Hematopoietic multipotent progenitor cell treated with erythropoietin and hydrocortisone succinate and interleukin-3 and kit ligand, for 15 days (in vitro differentiated cells): ENCODE results near the gene P2RY2.
"Not testable (repeated sequence)": the region's sequence is repeated elsewhere in the genome, so short reads cannot be mapped to it uniquely, and the experiment has no call there.

Experiments
- DNase-seq: peaks from one replicate; pipeline ENCODE4 v3.0.0-alpha.2; 2015; ENCODE audit warnings: low spot score

Gene P2RY2

GRCh38 chr11:73267906-73268540, 49.9 kb downstream of the P2RY2 start:
- DNase-seq: no peak

DNA sequence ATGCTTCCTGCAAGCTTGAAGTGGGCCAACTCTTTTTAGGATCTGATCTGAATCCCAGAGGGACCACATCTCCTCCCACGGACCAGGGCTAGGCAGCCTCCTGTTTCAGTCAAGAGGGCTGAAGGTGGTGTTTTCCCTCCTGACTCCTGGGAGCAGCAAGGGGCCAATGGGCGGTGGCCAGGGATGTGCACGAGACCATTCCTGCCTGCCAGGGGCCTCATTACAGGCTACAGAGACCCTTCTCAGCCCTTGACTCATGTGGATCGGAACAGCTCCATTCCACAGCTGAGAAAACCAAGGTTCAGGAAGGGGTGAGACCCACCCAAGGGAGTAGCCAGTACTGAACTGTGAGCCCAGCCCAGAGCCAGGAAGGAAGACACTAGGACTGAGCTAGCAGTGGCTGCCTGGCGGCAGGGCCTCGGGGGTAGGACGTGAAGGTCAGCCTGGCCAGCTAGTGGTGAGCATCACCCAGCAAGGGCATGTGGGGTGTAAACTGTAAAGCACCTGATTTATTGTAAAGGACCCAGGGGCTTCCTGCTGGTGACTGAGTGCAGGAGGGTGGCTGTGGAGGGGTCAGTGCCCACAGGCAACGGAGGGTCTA, 50.7 kb downstream of the P2RY2 start:
- no peak for DNase-seq

GRCh38 chr11:73269459-73270015, 51.5 kb downstream of the P2RY2 start:
- DNase-seq: no peak

DNA sequence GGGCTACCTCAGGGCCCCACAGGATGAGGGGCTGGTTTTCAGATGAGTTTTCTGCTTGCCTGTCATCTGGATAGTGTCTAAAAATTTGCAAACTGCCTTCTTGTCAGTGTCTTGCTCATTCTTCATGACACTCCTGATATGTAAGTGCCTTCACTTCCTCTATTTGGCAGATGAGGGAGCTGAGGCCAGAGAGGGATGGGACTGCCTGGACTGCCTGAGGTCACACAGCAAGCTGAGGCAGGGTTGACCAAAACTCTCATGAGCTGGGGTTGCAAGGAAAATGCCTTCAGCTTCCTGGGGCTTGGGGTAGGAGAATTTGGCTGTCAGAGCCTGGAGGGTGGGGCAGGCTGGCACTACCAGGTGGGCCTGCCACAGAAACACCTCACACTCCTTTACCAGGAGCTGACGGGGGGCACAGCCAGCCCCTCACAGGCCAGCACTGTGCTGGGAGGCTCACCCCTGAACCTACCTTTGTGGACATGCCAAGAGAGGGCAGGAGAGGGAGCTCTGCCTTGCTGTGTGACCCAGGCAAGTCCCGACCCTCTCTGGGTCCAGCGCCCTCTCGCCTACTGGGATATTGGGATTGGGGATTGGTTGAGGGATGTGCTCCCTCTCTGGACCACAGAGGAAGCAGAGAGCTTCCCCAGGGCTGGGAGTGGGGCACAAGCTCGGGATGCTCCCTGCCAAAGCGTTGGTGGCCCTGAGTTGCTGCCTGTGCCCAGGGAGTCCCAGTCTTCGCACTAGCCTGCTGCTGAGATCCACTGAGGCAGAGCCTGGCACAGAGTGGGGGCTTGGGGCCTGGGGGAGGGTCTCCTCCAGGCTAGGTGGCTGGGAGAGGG, 52.2 kb downstream of the P2RY2 start:
- no peak for DNase-seq

DNA sequence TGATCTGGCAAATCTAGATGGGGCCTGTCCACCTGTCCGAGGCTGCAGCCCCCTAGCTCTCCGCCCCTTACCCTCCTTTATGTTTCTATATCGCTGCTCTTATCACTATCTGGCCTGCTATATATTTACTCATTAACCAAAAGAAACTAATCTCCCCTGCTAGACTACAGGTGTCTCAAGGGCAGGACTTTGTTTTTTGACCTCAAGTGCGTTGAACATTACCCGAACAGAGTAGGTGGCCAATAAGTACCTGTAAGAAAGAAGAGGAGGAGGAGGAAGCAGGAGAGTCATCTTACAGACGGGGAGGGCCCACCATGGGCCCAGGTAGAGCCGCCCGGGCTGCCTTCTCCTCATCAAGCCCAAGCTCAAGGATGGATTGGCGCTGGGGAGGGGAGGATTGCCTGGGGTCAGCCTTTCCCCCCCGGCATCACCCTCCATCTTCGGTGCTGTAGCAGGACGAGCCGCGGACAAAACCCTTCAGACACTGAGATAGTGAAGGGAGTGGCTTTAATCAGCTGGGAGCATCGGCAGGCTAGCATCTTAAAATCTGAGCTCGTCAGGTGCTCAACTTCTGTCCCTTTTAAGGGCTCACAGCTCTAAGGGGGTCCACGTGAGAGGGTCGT, 52.9 kb downstream of the P2RY2 start:
- no peak for DNase-seq

- DNase-seq: not testable (repeated sequence)
Observed at GRCh38 chr11:73271478-73271865, 53.4 kb downstream of the P2RY2 start.

GRCh38 chr11:73271936-73272679, 54.0 kb downstream of the P2RY2 start, which contains the start of gene P2RY6:
TSS of gene P2RY6 (plus strand) at chr11:73272338. CDS start at chr11:73296519, 24,181 bp downstream.
- no peak for DNase-seq

DNA sequence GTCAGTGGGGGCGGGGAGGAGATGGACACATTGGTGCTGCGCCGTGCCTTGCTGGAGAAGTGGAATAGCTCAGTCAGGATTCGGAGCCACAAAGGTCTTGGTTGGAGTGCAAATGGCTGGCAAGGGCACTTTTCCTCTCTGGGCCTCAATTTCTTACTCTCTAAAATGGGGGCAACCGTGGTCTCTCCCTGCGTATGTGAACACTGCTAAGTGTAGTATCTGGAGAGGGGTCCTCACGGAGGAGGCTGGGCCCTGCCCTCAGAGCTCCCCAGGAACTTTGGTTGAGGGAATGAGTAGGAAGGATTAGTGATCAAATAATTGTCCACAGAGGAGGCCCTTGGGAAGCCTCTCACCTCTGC, 54.6 kb downstream of the P2RY2 start:
- no peak for DNase-seq

DNA sequence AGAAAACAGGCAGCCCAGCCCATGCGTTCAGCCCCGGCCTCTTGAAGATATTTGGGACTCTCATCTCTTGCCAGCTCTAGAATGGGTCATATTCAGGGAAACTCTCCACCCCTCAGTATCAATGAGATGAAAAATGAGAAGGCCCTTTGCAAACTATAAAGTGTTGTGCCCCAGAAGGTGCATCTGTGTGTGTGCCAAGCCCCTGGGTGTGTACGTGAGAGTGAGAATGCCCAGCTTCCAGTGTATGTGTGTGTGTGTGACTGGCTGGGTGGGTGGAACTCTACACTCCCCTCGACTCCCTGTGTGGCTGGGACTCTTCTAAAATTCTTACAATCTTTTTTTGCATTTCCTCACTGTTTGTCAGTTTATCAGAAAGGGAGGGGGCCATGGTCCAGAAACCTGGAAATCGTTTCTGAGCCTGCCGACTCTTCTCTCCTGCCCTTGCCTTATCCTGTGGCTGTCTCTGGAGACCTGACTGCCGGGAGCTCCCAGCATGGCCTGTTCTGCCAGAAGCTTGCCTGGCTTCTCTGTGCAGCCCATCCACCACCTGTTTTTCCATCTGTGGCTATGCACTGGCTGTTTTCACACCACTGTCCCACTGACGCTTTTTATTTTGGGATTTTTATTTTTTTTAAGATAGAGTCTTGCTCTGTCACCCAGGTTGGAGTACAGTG, 55.3 kb downstream of the P2RY2 start:
- no peak for DNase-seq

DNA sequence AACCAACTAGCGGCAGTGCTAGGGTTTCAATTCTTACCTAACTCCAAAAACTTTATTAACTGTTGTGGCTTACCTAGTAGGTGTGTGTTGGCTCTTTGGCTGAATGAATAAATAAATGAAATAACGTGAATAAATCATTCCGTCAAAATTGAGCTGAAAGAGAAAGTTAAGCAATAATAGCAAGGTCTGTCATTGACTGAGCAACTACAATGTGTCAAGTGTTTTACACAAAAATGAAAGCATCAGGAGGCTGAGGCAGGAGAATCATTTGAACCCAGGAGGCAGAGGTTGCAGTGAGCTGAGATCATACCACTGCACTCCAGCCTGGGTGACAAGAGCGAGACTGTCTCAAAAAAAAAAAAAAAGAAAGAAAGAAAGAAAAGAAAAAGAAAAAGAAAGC, 56.1 kb downstream of the P2RY2 start:
- DNase-seq: not testable (repeated sequence)

DNA sequence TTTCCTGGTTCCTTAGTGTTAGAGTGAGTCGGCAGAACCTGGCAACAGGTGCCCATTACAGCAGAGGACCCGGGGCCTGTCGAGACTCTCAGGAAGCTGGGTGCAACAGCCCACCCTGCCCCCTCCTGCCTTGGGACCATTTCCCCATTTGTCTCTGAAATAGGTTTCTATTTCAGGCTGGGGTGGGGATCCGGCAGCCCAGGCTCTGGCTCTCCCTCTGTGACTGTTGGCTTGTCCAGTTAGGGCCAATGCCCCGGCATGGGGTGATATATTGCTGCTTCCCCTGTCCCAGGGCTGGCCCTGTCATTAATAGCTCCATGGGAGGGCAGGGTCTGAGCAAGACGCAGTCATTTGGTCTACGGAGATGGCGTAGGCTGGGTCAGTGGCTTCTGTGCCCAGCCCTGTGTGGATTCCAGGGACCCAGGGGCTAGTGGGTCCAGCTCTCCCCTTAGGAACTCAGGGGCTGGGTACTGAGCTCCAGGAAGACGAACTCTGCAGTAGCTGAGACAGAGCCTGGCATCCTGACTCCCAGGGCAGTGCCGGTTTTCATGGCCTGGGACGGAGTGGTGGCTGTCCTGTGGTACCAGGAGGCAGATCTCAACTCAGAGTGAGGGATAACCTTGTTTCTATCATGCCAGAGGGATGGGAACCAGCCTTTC, 56.8 kb downstream of the P2RY2 start:
- no peak for DNase-seq

DNA sequence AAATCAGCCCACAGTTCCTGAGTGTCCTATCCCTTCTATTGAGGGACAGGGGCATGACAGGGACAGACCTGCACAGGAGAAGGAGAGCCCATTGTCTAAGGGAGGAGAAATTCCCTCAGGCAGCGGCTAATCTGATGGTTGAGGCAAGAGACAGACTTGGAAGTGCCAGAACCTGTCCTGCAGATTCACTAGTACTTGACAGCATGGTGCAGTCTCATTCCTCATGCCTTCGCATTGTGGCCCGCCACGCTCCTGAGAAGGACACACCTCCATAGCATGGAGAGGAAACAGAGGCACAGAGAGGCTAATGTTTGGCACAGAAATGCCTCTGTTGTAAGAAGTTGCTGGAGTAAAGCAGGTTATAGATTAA, 57.3 kb downstream of the P2RY2 start:
- DNase-seq: no peak

GRCh38 chr11:73277467-73277866, 59.4 kb downstream of the P2RY2 start:
- DNase-seq: no peak

GRCh38 chr11:73280626-73281025, 62.5 kb downstream of the P2RY2 start:
- no peak for DNase-seq

GRCh38 chr11:73281201-73281741, 63.2 kb downstream of the P2RY2 start:
- DNase-seq: no peak

DNA sequence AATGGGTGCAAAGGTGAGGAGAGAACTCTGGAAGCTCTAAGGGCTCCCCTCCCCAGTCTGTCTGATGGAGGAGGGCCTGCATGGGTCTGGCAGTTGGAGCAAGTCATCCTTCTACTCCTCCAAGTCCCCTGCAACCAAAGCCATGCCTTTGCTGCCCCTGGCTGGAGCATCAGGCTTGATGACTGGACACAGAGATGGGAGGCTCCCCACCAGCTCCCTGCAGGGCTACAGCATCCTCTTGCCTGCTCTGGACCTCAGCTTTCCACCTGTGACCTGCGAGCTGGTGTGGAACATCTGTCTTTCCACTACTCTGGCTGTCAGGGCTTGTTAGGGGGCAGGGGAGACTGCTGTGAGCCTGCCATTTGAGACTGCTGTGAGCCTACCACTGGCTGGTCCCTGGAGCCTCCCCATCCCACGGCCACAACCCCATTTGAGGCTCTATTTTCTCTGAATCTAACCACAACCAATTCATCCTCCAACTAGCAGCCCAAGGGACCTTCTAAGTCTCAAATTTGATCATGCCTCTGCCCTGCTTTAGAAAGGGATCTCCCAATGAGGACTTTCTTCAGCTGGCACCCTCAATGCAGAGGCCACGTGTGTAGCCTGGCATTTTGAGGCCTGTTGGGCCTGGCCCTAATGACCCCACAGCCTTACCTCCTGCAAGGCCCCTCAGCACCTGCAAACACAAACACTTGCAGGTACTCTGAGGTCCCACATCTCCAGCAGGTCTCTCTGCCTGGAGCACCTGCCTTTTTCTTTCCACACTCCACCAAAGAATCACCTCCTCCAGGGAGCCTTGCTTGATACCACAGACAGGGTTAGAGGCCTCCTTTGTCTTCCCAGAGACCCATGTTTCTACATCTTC, 63.9 kb downstream of the P2RY2 start:
- DNase-seq: no peak

- DNase-seq: no peak
Observed at GRCh38 chr11:73283276-73284000, 65.4 kb downstream of the P2RY2 start.

- DNase-seq: no peak
Observed at GRCh38 chr11:73284106-73284505, 66.0 kb downstream of the P2RY2 start.

GRCh38 chr11:73285721-73286120, 67.6 kb downstream of the P2RY2 start:
- no peak for DNase-seq
